Measurements from ENCODE around the gene PTP4A1. TPM values are rescaled to one million over a fixed set of nuclear protein-coding genes. Genes with fewer than 3 reads are reported as not detected.

PTP4A1 gene
- total RNA-seq, 2 donors from 2014 or later: 23.0 to 29.6 TPM

GRCh38 chr6:63561288-63561687, 11.0 kb upstream of the PTP4A1 start:
- Histone ChIP-seq H3K27me3 (replicated peaks; ENCODE audit: insufficient read depth) (no peaks in the 10 kb centered on the region), H3K9me3 (no peaks in the 10 kb centered on the region), H3K4me1 (ENCODE audit: control insufficient read depth in 1 of 2, low read depth in 2 of 2) (no peaks in the 10 kb centered on the region), H3K36me3 (no peaks in the 10 kb centered on the region), H3K27ac (no peak overlapping the region), H3K4me3 (no peak overlapping the region)
- no peak for ATAC-seq (ENCODE audit: insufficient number of reproducible peaks, low FRiP score, low read depth)
- no peak for DNase-seq (ENCODE audit: low spot score)
- no peak for TF ChIP-seq CTCF (IDR thresholded peaks at IDR 0.05)

GRCh38 chr6:63563235-63563634, 9.0 kb upstream of the PTP4A1 start:
- H3K36me3 ChIP-seq: no peaks in the 10 kb centered on the region
- H3K9me3 ChIP-seq: no peaks in the 10 kb centered on the region
- ATAC-seq (ENCODE audit: insufficient number of reproducible peaks, low FRiP score, low read depth) (no peak), DNase-seq (ENCODE audit: low spot score) (no peak)
- no peaks in the 10 kb centered on the region for H3K4me1 ChIP-seq (ENCODE audit: control insufficient read depth in 1 of 2, low read depth in 2 of 2)
- no peak for TF ChIP-seq CTCF (IDR thresholded peaks at IDR 0.05)
- H3K4me3 ChIP-seq: no peak overlapping the region
- no peak overlapping the region for H3K27ac ChIP-seq
- H3K27me3 ChIP-seq (replicated peaks; ENCODE audit: insufficient read depth): no peaks in the 10 kb centered on the region

DNA sequence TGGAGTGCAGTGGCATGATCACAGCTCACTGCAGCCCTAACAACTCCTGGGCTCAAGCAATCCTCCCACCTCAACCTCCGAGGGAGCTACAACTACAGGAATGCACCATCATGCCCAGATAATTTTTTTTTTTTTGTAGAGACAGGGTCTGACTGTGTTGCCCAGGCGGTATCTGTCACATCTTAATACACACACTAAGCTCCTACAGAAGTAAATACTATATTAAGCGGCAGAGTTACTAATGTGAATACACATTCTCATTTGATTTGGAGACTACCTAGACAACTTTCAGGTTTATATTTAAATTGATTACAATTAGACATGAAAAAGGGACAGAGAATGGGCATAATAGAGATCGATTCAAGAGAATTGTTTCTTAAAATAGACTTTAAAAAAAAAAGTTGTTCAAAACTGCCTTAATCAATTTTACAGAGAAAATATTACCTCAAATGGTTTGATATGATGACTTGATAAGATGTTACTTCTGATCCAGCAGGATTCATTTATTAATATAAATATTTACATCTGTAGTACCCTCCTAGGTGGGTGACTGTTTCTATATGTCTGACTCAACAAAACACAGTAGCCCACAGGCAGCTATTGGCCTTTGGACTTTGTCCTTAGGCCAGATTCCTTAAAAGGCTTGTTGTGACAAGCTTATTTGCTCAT, 7.1 kb upstream of the PTP4A1 start:
- H3K9me3 ChIP-seq: no peaks in the 10 kb centered on the region
- no peak overlapping the region for H3K27ac ChIP-seq
- H3K4me3 ChIP-seq: no peak overlapping the region
- no peaks in the 10 kb centered on the region for H3K36me3 ChIP-seq
- TF ChIP-seq CTCF (IDR thresholded peaks at IDR 0.05): no peak
- no peaks in the 10 kb centered on the region for H3K27me3 ChIP-seq (replicated peaks; ENCODE audit: insufficient read depth)
- DNase-seq (ENCODE audit: low spot score) (no peak), ATAC-seq (ENCODE audit: insufficient number of reproducible peaks, low FRiP score, low read depth) (no peak)
- no peaks in the 10 kb centered on the region for H3K4me1 ChIP-seq (ENCODE audit: control insufficient read depth in 1 of 2, low read depth in 2 of 2)

DNA sequence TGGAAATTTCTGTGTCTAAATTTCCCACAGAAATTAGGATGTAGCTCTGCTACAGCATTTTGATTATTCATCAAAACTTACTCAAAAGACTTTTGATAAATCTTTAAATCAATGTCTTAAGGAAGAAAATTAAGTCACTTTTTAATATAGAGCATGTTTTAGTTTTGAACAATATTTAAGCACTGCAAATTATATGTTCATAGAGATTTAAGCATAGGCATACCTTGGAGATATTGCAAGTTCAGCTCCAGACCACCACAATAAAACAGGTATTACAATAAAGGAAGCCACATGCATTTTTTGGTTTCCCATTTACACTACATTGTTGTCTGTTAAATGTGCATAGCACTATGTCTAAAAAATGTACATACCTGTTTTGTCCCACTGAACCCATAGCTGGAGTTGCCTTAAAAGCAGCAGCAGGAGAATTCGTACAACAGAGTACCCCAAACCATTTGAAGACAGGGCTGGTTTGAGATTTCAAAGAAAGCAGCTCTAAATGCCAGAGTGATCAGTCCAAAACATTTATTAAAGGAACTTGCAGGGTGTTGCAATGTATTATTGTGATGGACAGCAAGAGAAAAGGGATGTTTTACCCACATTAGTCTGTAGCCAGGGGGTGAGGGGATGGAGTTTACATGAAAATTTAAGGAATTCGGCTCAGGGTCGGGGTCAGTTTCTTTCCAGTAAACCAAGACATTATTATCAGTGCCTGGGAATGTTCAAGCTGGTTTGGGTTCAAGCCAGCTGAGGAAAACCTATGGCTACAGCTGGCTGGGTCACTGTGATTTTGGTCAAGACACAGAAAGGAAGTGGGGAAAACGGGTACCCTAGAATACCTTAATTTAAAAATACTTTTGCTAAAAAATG, 6.3 kb upstream of the PTP4A1 start:
- no peak for ATAC-seq (ENCODE audit: insufficient number of reproducible peaks, low FRiP score, low read depth)
- Histone ChIP-seq H3K36me3 (no peaks in the 10 kb centered on the region), H3K9me3 (no peaks in the 10 kb centered on the region), H3K4me3 (no peak overlapping the region), H3K27me3 (replicated peaks; ENCODE audit: insufficient read depth) (no peaks in the 10 kb centered on the region), H3K4me1 (ENCODE audit: control insufficient read depth in 1 of 2, low read depth in 2 of 2) (no peaks in the 10 kb centered on the region), H3K27ac (no peak overlapping the region)
- no peak for TF ChIP-seq CTCF (IDR thresholded peaks at IDR 0.05)
- DNase-seq (ENCODE audit: low spot score): no peak

DNA sequence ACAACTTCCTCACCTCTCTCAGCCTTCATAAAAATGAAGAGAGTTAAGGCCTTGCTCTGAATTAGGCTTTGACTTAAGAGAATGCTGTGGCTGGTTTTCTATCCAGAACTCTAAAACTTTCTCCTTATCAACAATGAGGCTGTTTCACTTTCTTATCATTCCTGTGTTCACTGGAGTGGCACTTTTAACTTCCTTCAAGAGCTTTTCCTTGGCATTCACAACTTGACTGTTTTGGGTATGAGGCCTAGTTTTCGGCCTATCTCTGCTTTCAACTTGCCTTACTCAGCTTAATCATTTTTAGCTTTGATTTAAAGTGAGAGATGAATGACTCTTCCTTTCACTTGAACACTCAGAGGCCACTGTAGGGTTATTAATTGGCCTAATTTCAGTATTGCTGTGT, 4.3 kb upstream of the PTP4A1 start:
- Histone ChIP-seq H3K27me3 (replicated peaks; ENCODE audit: insufficient read depth) (no peaks in the 10 kb centered on the region), H3K4me3 (no peak overlapping the region), H3K36me3 (no peaks in the 10 kb centered on the region), H3K9me3 (no peaks in the 10 kb centered on the region), H3K27ac (no peak overlapping the region), H3K4me1 (ENCODE audit: control insufficient read depth in 1 of 2, low read depth in 2 of 2) (peaks cover 3 to 5% of the 10 kb centered on the region in 2 donors)
- TF ChIP-seq CTCF (IDR thresholded peaks at IDR 0.05): no peak
- ATAC-seq (ENCODE audit: insufficient number of reproducible peaks, low FRiP score, low read depth) (no peak), DNase-seq (ENCODE audit: low spot score) (no peak)

Data from thoracic aorta (tissue), 2 donors.